ENCODE measurements around the gene ASGR2.

The ASGR2 gene

GRCh38 chr17:7058831-7059447, 55.7 kb downstream of the ASGR2 start:
- TF ChIP-seq TAF1 (IDR thresholded peaks at IDR 0.05; ENCODE audit: low read depth) (no peak), TEAD4 (IDR thresholded peaks at IDR 0.05) (no peak), CEBPB (IDR thresholded peaks at IDR 0.05) (no peak), CREB1 (IDR thresholded peaks at IDR 0.05; ENCODE audit: low read depth) (no peak), REST (IDR thresholded peaks at IDR 0.05; ENCODE audit: low read depth) (no peak), NFIC (IDR thresholded peaks at IDR 0.05) (no peak), EP300 (IDR thresholded peaks at IDR 0.05; ENCODE audit: borderline replicate concordance) (no peak), FOXM1 (IDR thresholded peaks at IDR 0.05; ENCODE audit: borderline replicate concordance, low read depth) (no peak), YY1 (IDR thresholded peaks at IDR 0.05; ENCODE audit: low read depth) (no peak), RAD21 (IDR thresholded peaks at IDR 0.05; ENCODE audit: low read depth) (no peak), EGR1 (IDR thresholded peaks at IDR 0.05) (no peak), ZBTB7A (IDR thresholded peaks at IDR 0.05; ENCODE audit: low read depth) (no peak), USF1 (IDR thresholded peaks at IDR 0.05) (no peak), MAX (IDR thresholded peaks at IDR 0.05) (no peak), TCF12 (IDR thresholded peaks at IDR 0.05; ENCODE audit: low read depth) (no peak)

- TF ChIP-seq CREB1 (IDR thresholded peaks at IDR 0.05; ENCODE audit: low read depth) (no peak), TCF12 (IDR thresholded peaks at IDR 0.05; ENCODE audit: low read depth) (no peak), USF1 (IDR thresholded peaks at IDR 0.05) (no peak), RAD21 (IDR thresholded peaks at IDR 0.05; ENCODE audit: low read depth) (no peak), TEAD4 (IDR thresholded peaks at IDR 0.05) (no peak), TAF1 (IDR thresholded peaks at IDR 0.05; ENCODE audit: low read depth) (no peak), ZBTB7A (IDR thresholded peaks at IDR 0.05; ENCODE audit: low read depth) (no peak), CEBPB (IDR thresholded peaks at IDR 0.05) (no peak), FOXM1 (IDR thresholded peaks at IDR 0.05; ENCODE audit: borderline replicate concordance, low read depth) (no peak), EP300 (IDR thresholded peaks at IDR 0.05; ENCODE audit: borderline replicate concordance) (no peak), REST (IDR thresholded peaks at IDR 0.05; ENCODE audit: low read depth) (no peak), EGR1 (IDR thresholded peaks at IDR 0.05) (no peak)
These were observed 58.2 kb downstream of the ASGR2 start for GRCh38 chr17:7056386-7056785.
